Measurements from ENCODE around the gene SH3TC1.

Gene SH3TC1

GRCh38 chr4:8163436-8164193 lies 35.5 kb upstream of the SH3TC1 start:
- DNase-seq (ENCODE audit: low spot score) = no peak
- no peak for TF ChIP-seq CTCF (IDR thresholded peaks at IDR 0.05; ENCODE audit: extremely low read depth, missing control alignments)

- no peak for TF ChIP-seq CTCF (IDR thresholded peaks at IDR 0.05; ENCODE audit: extremely low read depth, missing control alignments)
These were observed 34.9 kb upstream of the SH3TC1 start for GRCh38 chr4:8164194-8164565.

GRCh38 chr4:8164687-8165086 lies 34.4 kb upstream of the SH3TC1 start:
- no peak for DNase-seq (ENCODE audit: low spot score)
- no peak for TF ChIP-seq CTCF (IDR thresholded peaks at IDR 0.05; ENCODE audit: extremely low read depth, missing control alignments)

More at GRCh38 chr4:8164194-8164565, 34.9 kb upstream of the SH3TC1 start:
- DNase-seq (ENCODE audit: low spot score) = no peak

- no peak for TF ChIP-seq CTCF (IDR thresholded peaks at IDR 0.05; ENCODE audit: extremely low read depth, missing control alignments)
- DNase-seq (ENCODE audit: low spot score) = no peak
These were observed 33.7 kb upstream of the SH3TC1 start for GRCh38 chr4:8165374-8165896.

- TF ChIP-seq CTCF (IDR thresholded peaks at IDR 0.05; ENCODE audit: extremely low read depth, missing control alignments) = no peak
- no peak for DNase-seq (ENCODE audit: low spot score)
These were observed 31.8 kb upstream of the SH3TC1 start for GRCh38 chr4:8167291-8167690.

- no peak for TF ChIP-seq CTCF (IDR thresholded peaks at IDR 0.05; ENCODE audit: extremely low read depth, missing control alignments)
- DNase-seq (ENCODE audit: low spot score) = no peak
These were observed 31.3 kb upstream of the SH3TC1 start for GRCh38 chr4:8167815-8168214.

GRCh38 chr4:8168232-8168631 lies 30.9 kb upstream of the SH3TC1 start:
- TF ChIP-seq CTCF (IDR thresholded peaks at IDR 0.05; ENCODE audit: extremely low read depth, missing control alignments) = no peak

More at GRCh38 chr4:8168232-8168631, 30.9 kb upstream of the SH3TC1 start:
- no peak for DNase-seq (ENCODE audit: low spot score)
